Upper lobe of right lung (tissue), 1 donor: ENCODE data around the gene CTNNA3. TPM values are rescaled to one million over a fixed set of nuclear protein-coding genes. Genes with fewer than 3 reads are reported as not detected.

Experiments used
- ATAC-seq: fragments of 200-7000 bp; cut with Tn5 transposase; one replicate; pipeline ENCODE4 v1.9.1; 2020; ENCODE audit warnings: mild to moderate bottlenecking, moderate library complexity
- DNase-seq: peaks from one replicate; pipeline ENCODE4 v3.0.0-alpha.2; 2020
- H3K27ac ChIP-seq: fragments of 200-600 bp; one replicate; pipeline ENCODE4 v1.8.0; 2022
- H3K27me3 ChIP-seq: fragments of 200-600 bp; one replicate; pipeline ENCODE4 v1.8.0; 2022; ENCODE audit warnings: mild to moderate bottlenecking
- H3K36me3 ChIP-seq: fragments of 200-600 bp; one replicate; pipeline ENCODE4 v1.8.0; 2022
- H3K4me1 ChIP-seq: fragments of 200-600 bp; one replicate; pipeline ENCODE4 v1.8.0; 2022
- H3K4me3 ChIP-seq: fragments of 200-600 bp; one replicate; pipeline ENCODE4 v1.8.0; 2022; ENCODE audit warnings: mild to moderate bottlenecking
- H3K9me3 ChIP-seq: fragments of 200-600 bp; one replicate; pipeline ENCODE4 v1.8.0; 2022
- CTCF ChIP-seq: fragments of 200-600 bp; IDR thresholded peaks from one replicate; pipeline ENCODE4 v1.8.0; 2022; ENCODE audit warnings: antibody characterized with exemption
- intact Hi-C: fragments of 100-400 bp; cut with DNase I; formaldehyde crosslinking; loops from one replicate; pipeline ENCODE4 v1.11.0; 2022
- total RNA-seq: library from RNA; stranded (reverse); fragmentation: NEBNext Ultra II Directional; extraction: Animal tissue kit (Norgen Biotek cat#: 25700); gene quantifications from one replicate; pipeline ENCODE4 v1.2.1, GENCODE V29; 2021
- donor health status: DM: no; HTN: yes; CAD: no; lungs with severe emphysema.

CTNNA3 gene
- total RNA-seq, 1 donor from 2014 or later = 0.67 TPM

- Histone ChIP-seq H3K36me3 (no peaks in the 10 kb centered on the region), H3K27me3 (no peaks in the 10 kb centered on the region), H3K4me3 (no peak overlapping the region), H3K9me3 (no peaks in the 10 kb centered on the region), H3K27ac (no peak overlapping the region), H3K4me1 (no peaks in the 10 kb centered on the region)
- TF ChIP-seq CTCF = no peak
- intact Hi-C loops = no loop called here
- no peak for DNase-seq
- no peak for ATAC-seq
These were observed 1073.9 kb downstream of the CTNNA3 start for GRCh38 chr10:66622050-66622449.

GRCh38 chr10:66604195-66604594 is 1091.8 kb downstream of the CTNNA3 start:
- Histone ChIP-seq H3K27me3 (no peaks in the 10 kb centered on the region), H3K27ac (no peak overlapping the region), H3K36me3 (no peaks in the 10 kb centered on the region), H3K4me1 (no peaks in the 10 kb centered on the region), H3K9me3 (peaks cover 11% of the 10 kb centered on the region), H3K4me3 (no peak overlapping the region)
- intact Hi-C loops = no loop called here
- TF ChIP-seq CTCF = no peak
- no peak for ATAC-seq
- peak; percentile 56 for DNase-seq

GRCh38 chr10:66591865-66592264 is 1104.1 kb downstream of the CTNNA3 start:
- H3K27ac ChIP-seq = no peak overlapping the region
- intact Hi-C loops = no loop called here
- no peaks in the 10 kb centered on the region for H3K27me3 ChIP-seq
- H3K9me3 ChIP-seq = no peaks in the 10 kb centered on the region
- no peak for TF ChIP-seq CTCF
- H3K4me3 ChIP-seq = no peak overlapping the region
- no peak for ATAC-seq
- H3K4me1 ChIP-seq = no peaks in the 10 kb centered on the region
- no peak for DNase-seq
- no peaks in the 10 kb centered on the region for H3K36me3 ChIP-seq

- no peak for TF ChIP-seq CTCF
- Histone ChIP-seq H3K9me3 (no peaks in the 10 kb centered on the region), H3K36me3 (no peaks in the 10 kb centered on the region), H3K4me1 (no peaks in the 10 kb centered on the region), H3K27me3 (no peaks in the 10 kb centered on the region), H3K4me3 (no peak overlapping the region), H3K27ac (no peak overlapping the region)
- intact Hi-C loops = no loop called here
- DNase-seq = no peak
- no peak for ATAC-seq
These were observed 1108.3 kb downstream of the CTNNA3 start for GRCh38 chr10:66587680-66588050.

GRCh38 chr10:66586897-66587679 is 1108.9 kb downstream of the CTNNA3 start:
- Histone ChIP-seq H3K27me3 (no peaks in the 10 kb centered on the region), H3K36me3 (no peaks in the 10 kb centered on the region), H3K4me3 (no peak overlapping the region), H3K27ac (no peak overlapping the region), H3K9me3 (no peaks in the 10 kb centered on the region), H3K4me1 (no peaks in the 10 kb centered on the region)
- ATAC-seq (peak; percentile 12), DNase-seq (no peak)
- intact Hi-C loops = no loop called here
- TF ChIP-seq CTCF = no peak
